GM23338 (cell line): ENCODE results near the gene NLGN1. TPM values are rescaled to one million over a fixed set of nuclear protein-coding genes. Genes with fewer than 3 reads are reported as not detected.

Source experiments
- ATAC-seq: fragments of 200-7000 bp; cut with Tn5 transposase; 3 replicates; pipeline ENCODE4 v1.9.1; 2020
- DNase-seq: peaks from one replicate; pipeline ENCODE4 v3.0.0-alpha.2; 2015; ENCODE audit warnings: low spot score
- H2AFZ ChIP-seq: fragments of 200-600 bp; sonication (generic); 2 replicates; pipeline ENCODE4 v1.8.0; 2016; ENCODE audit warnings: antibody characterized with exemption, mild to moderate bottlenecking, moderate library complexity
- H3F3A ChIP-seq: fragments of 200-600 bp; sonication (generic); replicated peaks from 2 replicates; pipeline ENCODE4 v1.8.0; 2017; ENCODE audit warnings: antibody characterized with exemption, mixed run types, low read depth
- H3K27ac ChIP-seq: fragments of 200-600 bp; sonication (generic); 2 replicates; pipeline ENCODE4 v1.6.1; 2016; ENCODE audit warnings: low read depth
- H3K27me3 ChIP-seq: fragments of 200-600 bp; sonication (generic); 2 replicates; pipeline ENCODE4 v1.8.0; 2016; ENCODE audit warnings: mild to moderate bottlenecking, mixed run types, moderate library complexity; ENCODE audit not compliant: insufficient read depth
- H3K36me3 ChIP-seq: fragments of 200-600 bp; sonication (generic); 2 replicates; pipeline ENCODE4 v1.8.0; 2016; ENCODE audit warnings: mild to moderate bottlenecking; ENCODE audit not compliant: insufficient read depth
- H3K4me1 ChIP-seq: fragments of 200-600 bp; sonication (generic); 2 replicates; pipeline ENCODE4 v1.8.0; 2016; ENCODE audit warnings: mild to moderate bottlenecking, moderate library complexity; ENCODE audit not compliant: insufficient read depth
- H3K4me2 ChIP-seq: fragments of 200-600 bp; sonication (generic); 2 replicates; pipeline ENCODE4 v1.7.1; 2017; ENCODE audit warnings: mixed run types
- H3K4me3 ChIP-seq: fragments of 200-600 bp; sonication (generic); 2 replicates; pipeline ENCODE4 v1.6.1; 2016; ENCODE audit warnings: mixed run types
- H3K79me2 ChIP-seq: fragments of 200-600 bp; sonication (generic); replicated peaks from 2 replicates; pipeline ENCODE4 v1.8.0; 2017; ENCODE audit warnings: mild to moderate bottlenecking; ENCODE audit not compliant: insufficient read depth
- H3K9me2 ChIP-seq: fragments of 200-600 bp; sonication (generic); 2 replicates; pipeline ENCODE4 v1.8.0; 2017; ENCODE audit not compliant: insufficient read depth
- H4K20me1 ChIP-seq: fragments of 200-600 bp; sonication (generic); replicated peaks from 2 replicates; pipeline ENCODE4 v1.8.0; 2017; ENCODE audit warnings: mild to moderate bottlenecking; ENCODE audit not compliant: insufficient read depth
- H3K27ac Mint-ChIP-seq: 2 replicates; pipeline ENCODE4 v1.8.0; 2020; ENCODE audit warnings: inconsistent platforms, mild to moderate bottlenecking, moderate library complexity, mixed read lengths
- H3K27me3 Mint-ChIP-seq: 3 replicates; pipeline ENCODE4 v1.8.0; 2022; ENCODE audit warnings: low read depth, mild to moderate bottlenecking, moderate library complexity, mixed read lengths, inconsistent platforms; ENCODE audit not compliant: insufficient read depth, poor library complexity
- H3K36me3 Mint-ChIP-seq: 3 replicates; pipeline ENCODE4 v1.8.0; 2021; ENCODE audit warnings: low read depth, mild to moderate bottlenecking, inconsistent platforms, moderate library complexity, mixed read lengths
- H3K4me1 Mint-ChIP-seq: 3 replicates; pipeline ENCODE4 v1.8.0; 2020; ENCODE audit warnings: mild to moderate bottlenecking, inconsistent platforms, mixed read lengths
- H3K4me3 Mint-ChIP-seq: 3 replicates; pipeline ENCODE4 v1.8.0; 2021; ENCODE audit warnings: moderate library complexity, mild to moderate bottlenecking, inconsistent platforms, mixed read lengths
- H3K9me3 Mint-ChIP-seq: 3 replicates; pipeline ENCODE4 v1.8.0; 2020; ENCODE audit warnings: moderate library complexity, mild to moderate bottlenecking, inconsistent platforms, mixed read lengths
- CREB1 ChIP-seq: fragments of 250-450 bp; sonication (Bioruptor Pico); IDR thresholded peaks from 2 replicates; pipeline ENCODE4 v1.5.0; 2020; ENCODE audit warnings: low read depth, mild to moderate bottlenecking, moderate library complexity
- CTCF ChIP-seq, 2 experiments: fragments of 200-600 bp in 1 of 2; sonication (generic) in 1 of 2; conservative IDR thresholded peaks; 2 replicates each; pipeline versions ENCODE4 v1.5.1 to v1.6.1; 2016 to 2017; ENCODE audit warnings: antibody characterized with exemption in 2 of 2, low read depth in 2 of 2, mild to moderate bottlenecking in 2 of 2, moderate library complexity in 1 of 2
- ETS1 ChIP-seq: IDR thresholded peaks from 2 replicates; pipeline ENCODE4 v1.6.1; 2016; ENCODE audit warnings: antibody characterized with exemption
- EZH2 ChIP-seq: fragments of 200-600 bp; sonication (generic); IDR thresholded peaks from one replicate; pipeline ENCODE4 v1.8.0; 2017; ENCODE audit warnings: antibody characterized with exemption, mild to moderate bottlenecking, low read depth; ENCODE audit not compliant: unreplicated experiment
- EZH2phosphoT487 ChIP-seq: fragments of 200-600 bp; sonication (generic); IDR thresholded peaks from one replicate; pipeline ENCODE4 v1.8.1; 2018; ENCODE audit warnings: antibody characterized with exemption; ENCODE audit not compliant: unreplicated experiment
- JUNB ChIP-seq: IDR thresholded peaks from one replicate; pipeline ENCODE4 v1.6.1; 2016; ENCODE audit warnings: antibody characterized with exemption; ENCODE audit not compliant: unreplicated experiment
- POLR2AphosphoS5 ChIP-seq: IDR thresholded peaks from 2 replicates; pipeline ENCODE4 v1.6.1; 2016; ENCODE audit warnings: antibody characterized with exemption, low read depth
- REST ChIP-seq: IDR thresholded peaks from one replicate; pipeline ENCODE4 v1.6.1; 2018; ENCODE audit warnings: antibody characterized with exemption; ENCODE audit not compliant: unreplicated experiment
- STAT1 ChIP-seq: IDR thresholded peaks from one replicate; pipeline ENCODE4 v1.6.1; 2016; ENCODE audit warnings: antibody characterized with exemption; ENCODE audit not compliant: unreplicated experiment
- ZNF331 ChIP-seq: fragments of 250-450 bp; sonication (Bioruptor Pico); IDR thresholded peaks from 2 replicates; pipeline ENCODE4 v1.5.0; 2020; ENCODE audit warnings: low read depth, mild to moderate bottlenecking, moderate library complexity
- polyA plus RNA-seq: library from polyadenylated mRNA; unstranded; fragments of >200 nt; fragmentation: Nextera tagmentation; extraction: Ambion mirVana; gene quantifications from 2 replicates; pipeline ENCODE4 v1.2.1, GENCODE V29; 2016
- total RNA-seq: library from RNA; depleted of rRNA; stranded (reverse); fragments of >200 nt; shearing (Covaris generic); gene quantifications from 2 replicates; pipeline ENCODE4 v1.2.3, GENCODE V29; 2014

The NLGN1 gene
- total and polyA plus RNA-seq, 2 experiments from 2014 or later: 6.5 to 18.6 TPM

- TF ChIP-seq ETS1 (no peak), ZNF331 (no peak), EZH2phosphoT487 (no peak)
Observed at GRCh38 chr3:173902871-173903270, 505.3 kb downstream of the NLGN1 start (continued).

- TF ChIP-seq CTCF (conservative IDR thresholded peaks at IDR 0.05; ENCODE audit: low read depth in 2 of 2) (no peak), EZH2 (no peak), ZNF331 (no peak)
- Histone ChIP-seq H3K36me3 (no peaks in the 10 kb centered on the region), H3F3A (no peaks in the 10 kb centered on the region), H2AFZ (no peak overlapping the region), H3K9me2 (no peaks in the 10 kb centered on the region), H3K27ac (no peak overlapping the region), H4K20me1 (no peaks in the 10 kb centered on the region), H3K79me2 (no peaks in the 10 kb centered on the region), H3K4me1 (no peaks in the 10 kb centered on the region), H3K4me2 (no peak overlapping the region), H3K4me3 (no peak overlapping the region), H3K27me3 (no peaks in the 10 kb centered on the region)
- Mint-ChIP-seq H3K4me1 (peaks cover 31% of the 10 kb centered on the region), H3K36me3 (no peaks in the 10 kb centered on the region), H3K9me3 (no peaks in the 10 kb centered on the region), H3K27ac (no peak overlapping the region), H3K4me3 (no peak overlapping the region), H3K27me3 (peaks cover 1% of the 10 kb centered on the region)
- DNase-seq (peak; percentile 11), ATAC-seq (no peak)
Observed at GRCh38 chr3:173905381-173905780, 507.8 kb downstream of the NLGN1 start.

GRCh38 chr3:173911446-173911845 lies 513.9 kb downstream of the NLGN1 start:
- no peak overlapping the region for H3K4me3 ChIP-seq
- ATAC-seq (no peak), DNase-seq (peak; percentile 25)
- no peaks in the 10 kb centered on the region for H3K9me2 ChIP-seq
- peaks cover 44% of the 10 kb centered on the region for H3K4me1 ChIP-seq
- 0 out of 2 replicates have a peak overlapping the region, but pooled peaks have one; percentile 10 for H3K27ac Mint-ChIP-seq
- no peaks in the 10 kb centered on the region for H3K9me3 Mint-ChIP-seq
- no peak overlapping the region for H3K4me2 ChIP-seq
- H3K36me3 ChIP-seq: no peaks in the 10 kb centered on the region
- no peak overlapping the region for H3K4me3 Mint-ChIP-seq
- H3K27ac ChIP-seq: no peak overlapping the region
- H3K79me2 ChIP-seq: no peaks in the 10 kb centered on the region
- no peaks in the 10 kb centered on the region for H3K36me3 Mint-ChIP-seq
- no peaks in the 10 kb centered on the region for H3K27me3 ChIP-seq
- H2AFZ ChIP-seq: no peak overlapping the region
- H3F3A ChIP-seq: no peaks in the 10 kb centered on the region
- no peaks in the 10 kb centered on the region for H4K20me1 ChIP-seq
- peaks cover 2% of the 10 kb centered on the region for H3K27me3 Mint-ChIP-seq
- H3K4me1 Mint-ChIP-seq: peaks cover 45% of the 10 kb centered on the region
- no peak for TF ChIP-seq CREB1
- TF ChIP-seq REST: no peak
- TF ChIP-seq POLR2AphosphoS5: no peak
- no peak for TF ChIP-seq ZNF331
- no peak for TF ChIP-seq CTCF (conservative IDR thresholded peaks at IDR 0.05; ENCODE audit: low read depth in 2 of 2)
- TF ChIP-seq STAT1: no peak
- TF ChIP-seq JUNB: no peak
